Measurements from ENCODE around the gene TMEM18. TPM values are rescaled to one million over a fixed set of nuclear protein-coding genes. Genes with fewer than 3 reads are reported as not detected.

TMEM18 gene
- total RNA-seq, 2 experiments from 2014 or later, result 27.0 to 27.1 TPM

GRCh38 chr2:629961-630360 lies 47.2 kb downstream of the TMEM18 start:
- no peak for ATAC-seq
- Mint-ChIP-seq H3K4me3 (no peak overlapping the region), H3K4me1 (no peaks in the 10 kb centered on the region), H3K27ac (no peak overlapping the region), H3K9me3 (ENCODE audit: low read depth) (peaks cover 2% of the 10 kb centered on the region), H3K36me3 (ENCODE audit: low read depth) (no peaks in the 10 kb centered on the region), H3K27me3 (no peaks in the 10 kb centered on the region)
- DNase-seq, result no peak
- ChIA-PET POLR2A (no interaction called here), CTCF (interaction anchor here (0.5 kb wide), 1 partner anchor 313 kb away, joined by 3 read pairs; no protein-coding TSS in a partner anchor)
- intact Hi-C loops (cut with DNase I, micrococcal nuclease), result loop anchor here in 1 of 2 experiments (10.0 kb wide), 1 partner anchor 365 kb away; the partner anchor contains the start of genes ACP1 and SH3YL1

DNA sequence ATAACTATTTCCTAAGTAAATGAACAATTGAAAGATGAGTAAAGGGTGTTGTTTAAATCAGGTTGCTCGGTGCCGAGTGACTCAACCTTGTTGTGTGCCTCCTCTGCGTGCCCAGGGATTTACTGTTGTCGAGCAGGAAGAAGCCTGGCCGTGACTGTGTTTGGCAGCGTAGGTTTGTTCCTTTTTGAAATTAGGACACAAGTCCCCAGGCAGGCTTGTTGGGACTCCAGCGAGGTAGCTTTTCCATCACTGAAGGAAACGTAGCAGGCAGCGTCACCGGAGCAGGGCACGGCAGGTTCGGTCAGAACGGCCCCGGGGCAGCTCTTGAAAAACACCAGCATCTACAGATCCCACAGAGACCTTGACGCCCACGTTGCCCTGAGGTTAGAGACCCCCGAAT lies 48.6 kb downstream of the TMEM18 start:
- Mint-ChIP-seq H3K4me1 (no peaks in the 10 kb centered on the region), H3K9me3 (ENCODE audit: low read depth) (peaks cover 2% of the 10 kb centered on the region), H3K27ac (no peak overlapping the region), H3K36me3 (ENCODE audit: low read depth) (no peaks in the 10 kb centered on the region), H3K27me3 (no peaks in the 10 kb centered on the region), H3K4me3 (no peak overlapping the region)
- DNase-seq (no peak), ATAC-seq (no peak)
- ChIA-PET POLR2A (no interaction called here), CTCF (no interaction called here)
- intact Hi-C loops (cut with DNase I, micrococcal nuclease), result no loop called here

- Mint-ChIP-seq H3K27ac (no peak overlapping the region), H3K9me3 (ENCODE audit: low read depth) (peaks cover 2% of the 10 kb centered on the region), H3K27me3 (no peaks in the 10 kb centered on the region), H3K4me1 (no peaks in the 10 kb centered on the region), H3K36me3 (ENCODE audit: low read depth) (no peaks in the 10 kb centered on the region), H3K4me3 (no peak overlapping the region)
- DNase-seq (no peak), ATAC-seq (no peak)
- POLR2A ChIA-PET, result no interaction called here
- intact Hi-C loops (cut with DNase I, micrococcal nuclease), result no loop called here
- CTCF ChIA-PET, result no interaction called here
Observed at GRCh38 chr2:627926-628560, 49.2 kb downstream of the TMEM18 start.

- H3K4me3 Mint-ChIP-seq, result no peak overlapping the region
- ChIA-PET POLR2A (no interaction called here), CTCF (no interaction called here)
- DNase-seq, result no peak
- intact Hi-C loops (cut with DNase I, micrococcal nuclease), result no loop called here
- H3K27me3 Mint-ChIP-seq, result no peaks in the 10 kb centered on the region
- no peak for ATAC-seq
- peaks cover 2% of the 10 kb centered on the region for H3K9me3 Mint-ChIP-seq (ENCODE audit: low read depth)
- no peaks in the 10 kb centered on the region for H3K36me3 Mint-ChIP-seq (ENCODE audit: low read depth)
- H3K4me1 Mint-ChIP-seq, result no peaks in the 10 kb centered on the region
- H3K27ac Mint-ChIP-seq, result no peak overlapping the region
Observed at GRCh38 chr2:627340-627709, 49.9 kb downstream of the TMEM18 start.

GRCh38 chr2:626491-627339 lies 50.5 kb downstream of the TMEM18 start:
- Mint-ChIP-seq H3K27ac (no peak overlapping the region), H3K27me3 (no peaks in the 10 kb centered on the region), H3K4me3 (no peak overlapping the region), H3K4me1 (no peaks in the 10 kb centered on the region), H3K36me3 (ENCODE audit: low read depth) (no peaks in the 10 kb centered on the region), H3K9me3 (ENCODE audit: low read depth) (peaks cover under 1% of the 10 kb centered on the region)
- POLR2A ChIA-PET, result no interaction called here
- DNase-seq (no peak), ATAC-seq (no peak)
- intact Hi-C loops (cut with DNase I, micrococcal nuclease), result no loop called here
- CTCF ChIA-PET, result interaction anchor here (0.6 to 1.0 kb wide), 2 partner anchors 11 to 86 kb away, joined by 3 to 4 read pairs; no protein-coding TSS in a partner anchor

DNA sequence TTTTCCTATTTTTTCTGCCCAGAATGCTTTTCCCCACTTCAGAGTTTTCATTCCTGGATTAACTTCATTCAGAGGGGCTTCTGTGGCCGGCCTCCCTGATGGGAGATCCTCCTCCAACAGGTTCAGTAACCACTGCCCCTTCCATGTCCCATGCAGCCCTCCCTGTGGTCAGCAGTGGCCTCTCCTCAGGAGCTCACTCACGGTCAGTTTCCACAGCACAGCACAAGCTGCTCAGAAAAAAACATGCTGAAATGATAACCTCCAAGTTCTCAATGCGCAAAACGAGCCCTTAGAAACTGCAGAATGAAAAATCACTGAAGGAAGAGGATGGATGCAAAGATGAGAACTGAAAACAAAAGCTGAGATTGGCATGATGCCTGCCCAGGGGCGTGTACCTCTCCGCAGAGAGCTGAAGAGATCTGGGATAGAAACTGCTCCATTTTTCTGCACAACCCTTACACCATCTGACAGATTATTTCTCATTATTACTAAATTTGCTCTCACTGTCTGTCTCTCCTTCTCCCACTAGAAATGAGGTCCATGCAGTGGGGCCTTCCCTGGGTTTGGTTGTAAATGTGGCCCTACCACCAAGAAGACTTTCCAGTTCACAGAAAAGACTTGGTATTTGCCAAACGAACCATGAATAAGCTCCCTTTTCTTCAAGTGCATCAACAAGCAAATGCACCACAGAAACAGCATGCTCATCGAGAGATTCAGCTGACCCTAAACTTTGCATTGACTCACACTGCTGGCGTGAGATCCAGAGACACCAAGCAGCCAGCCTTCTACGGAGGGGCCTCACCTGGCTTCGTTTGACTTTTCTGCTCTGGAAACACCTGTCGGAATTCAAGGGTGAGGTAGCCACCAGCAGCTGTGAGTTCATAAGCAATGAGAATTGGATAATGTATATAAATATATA lies 51.5 kb downstream of the TMEM18 start:
- no peaks in the 10 kb centered on the region for H3K9me3 Mint-ChIP-seq (ENCODE audit: low read depth)
- ATAC-seq (no peak), DNase-seq (no peak)
- no peaks in the 10 kb centered on the region for H3K27me3 Mint-ChIP-seq
- no peak overlapping the region for H3K4me3 Mint-ChIP-seq
- H3K27ac Mint-ChIP-seq, result no peak overlapping the region
- no peaks in the 10 kb centered on the region for H3K36me3 Mint-ChIP-seq (ENCODE audit: low read depth)
- CTCF ChIA-PET, result interaction anchor here (0.6 to 1.0 kb wide), 2 partner anchors 12 to 85 kb away, joined by 3 to 4 read pairs; no protein-coding TSS in a partner anchor
- H3K4me1 Mint-ChIP-seq, result no peaks in the 10 kb centered on the region
- POLR2A ChIA-PET, result interaction anchor here (0.7 kb wide), 1 partner anchor 9 kb away, joined by 4 read pairs; no protein-coding TSS in a partner anchor
- intact Hi-C loops (cut with DNase I, micrococcal nuclease), result no loop called here

- H3K4me3 Mint-ChIP-seq, result no peak overlapping the region
- intact Hi-C loops (cut with DNase I, micrococcal nuclease), result no loop called here
- DNase-seq (no peak), ATAC-seq (no peak)
- H3K27me3 Mint-ChIP-seq, result no peaks in the 10 kb centered on the region
- POLR2A ChIA-PET, result interaction anchor here (0.7 kb wide), 1 partner anchor 10 kb away, joined by 4 read pairs; no protein-coding TSS in a partner anchor
- H3K27ac Mint-ChIP-seq, result no peak overlapping the region
- H3K36me3 Mint-ChIP-seq (ENCODE audit: low read depth), result no peaks in the 10 kb centered on the region
- no peaks in the 10 kb centered on the region for H3K9me3 Mint-ChIP-seq (ENCODE audit: low read depth)
- CTCF ChIA-PET, result no interaction called here
- no peaks in the 10 kb centered on the region for H3K4me1 Mint-ChIP-seq
Observed at GRCh38 chr2:624551-625347, 52.5 kb downstream of the TMEM18 start.

DNA sequence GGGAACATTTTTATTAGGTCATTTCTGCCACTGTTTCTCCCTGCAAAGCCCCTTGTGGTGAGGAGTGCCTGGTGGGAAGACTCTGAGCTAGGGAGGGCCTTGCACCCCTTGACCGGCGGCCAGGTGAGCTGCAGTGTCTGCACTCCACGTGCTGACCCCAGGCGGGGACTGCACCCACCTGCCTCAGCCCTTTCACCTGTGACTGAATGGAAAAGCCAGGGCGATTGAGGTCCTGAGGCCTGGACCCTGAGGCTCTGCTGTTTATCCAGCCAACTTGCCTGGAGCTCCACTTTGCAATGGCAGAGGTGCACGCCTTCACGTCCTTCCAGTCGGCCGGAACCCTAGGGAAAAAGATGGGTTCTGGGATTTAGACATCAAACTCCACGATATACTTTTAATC lies 53.1 kb downstream of the TMEM18 start:
- ChIA-PET CTCF (interaction anchor here (0.9 to 1.4 kb wide), 2 partner anchors 13 to 378 kb away, joined by 3 read pairs; no protein-coding TSS in a partner anchor), POLR2A (no interaction called here)
- Mint-ChIP-seq H3K27ac (no peak overlapping the region), H3K27me3 (no peaks in the 10 kb centered on the region), H3K4me3 (no peak overlapping the region), H3K36me3 (ENCODE audit: low read depth) (no peaks in the 10 kb centered on the region), H3K9me3 (ENCODE audit: low read depth) (no peaks in the 10 kb centered on the region), H3K4me1 (no peaks in the 10 kb centered on the region)
- DNase-seq, result no peak
- no peak for ATAC-seq
- intact Hi-C loops (cut with DNase I, micrococcal nuclease), result no loop called here

- H3K4me3 Mint-ChIP-seq, result no peak overlapping the region
- ATAC-seq, result no peak
- H3K36me3 Mint-ChIP-seq (ENCODE audit: low read depth), result no peaks in the 10 kb centered on the region
- no peaks in the 10 kb centered on the region for H3K27me3 Mint-ChIP-seq
- no peak overlapping the region for H3K27ac Mint-ChIP-seq
- CTCF ChIA-PET, result interaction anchor here (0.6 to 1.4 kb wide), 3 partner anchors 13 to 377 kb away, joined by 3 read pairs; no protein-coding TSS in a partner anchor
- no peaks in the 10 kb centered on the region for H3K4me1 Mint-ChIP-seq
- POLR2A ChIA-PET, result no interaction called here
- intact Hi-C loops (cut with DNase I, micrococcal nuclease), result no loop called here
- no peak for DNase-seq
- H3K9me3 Mint-ChIP-seq (ENCODE audit: low read depth), result peaks cover under 1% of the 10 kb centered on the region
Observed at GRCh38 chr2:623130-623922, 53.9 kb downstream of the TMEM18 start.

GRCh38 chr2:622357-622756 lies 54.8 kb downstream of the TMEM18 start:
- Mint-ChIP-seq H3K27me3 (no peaks in the 10 kb centered on the region), H3K4me3 (no peak overlapping the region), H3K4me1 (no peaks in the 10 kb centered on the region), H3K9me3 (ENCODE audit: low read depth) (peaks cover 9% of the 10 kb centered on the region), H3K27ac (no peak overlapping the region), H3K36me3 (ENCODE audit: low read depth) (no peaks in the 10 kb centered on the region)
- DNase-seq, result no peak
- POLR2A ChIA-PET, result no interaction called here
- intact Hi-C loops (cut with DNase I, micrococcal nuclease), result no loop called here
- ATAC-seq, result no peak
- CTCF ChIA-PET, result no interaction called here

All from activated CD4-positive, alpha-beta T cell treated with anti-CD3 and anti-CD28 coated beads for 36 hours (primary cell).